ENCODE data around the gene FAHD1. TPM values are rescaled to one million over a fixed set of nuclear protein-coding genes. Genes with fewer than 3 reads are reported as not detected.

Gene FAHD1
- total RNA-seq, 5 donors from 2014 or later (not counting 1 experiment from before 2014, with no cell fraction given) = 6.2 to 15.3 (median 11.2) TPM

DNA sequence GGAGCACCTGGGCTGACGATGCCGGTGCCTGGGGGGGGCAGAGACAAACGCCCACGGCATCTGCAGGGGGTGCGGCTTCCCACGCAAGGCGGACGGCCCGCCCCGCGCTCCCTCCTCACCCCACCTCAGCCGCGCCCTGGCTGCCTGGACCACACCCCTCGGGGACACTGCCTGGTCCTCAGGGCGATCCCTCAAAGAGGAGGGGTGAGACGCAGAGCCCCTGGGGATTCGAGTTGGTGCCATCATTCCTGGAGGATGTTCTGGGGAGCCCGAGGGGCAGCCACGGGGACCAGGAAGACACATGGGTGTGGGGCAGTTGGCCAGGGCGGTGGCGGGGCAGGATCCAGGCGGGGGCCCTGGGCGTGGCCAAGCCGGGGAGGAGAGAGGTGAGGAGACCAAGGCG, 37.4 kb upstream of the FAHD1 start:
- H3K27me3 Mint-ChIP-seq = no peaks in the 10 kb centered on the region
- WGBS (ENCODE audit: insufficient coverage) = 91% methylated on average over 5 of the region's 25 CpGs

DNA sequence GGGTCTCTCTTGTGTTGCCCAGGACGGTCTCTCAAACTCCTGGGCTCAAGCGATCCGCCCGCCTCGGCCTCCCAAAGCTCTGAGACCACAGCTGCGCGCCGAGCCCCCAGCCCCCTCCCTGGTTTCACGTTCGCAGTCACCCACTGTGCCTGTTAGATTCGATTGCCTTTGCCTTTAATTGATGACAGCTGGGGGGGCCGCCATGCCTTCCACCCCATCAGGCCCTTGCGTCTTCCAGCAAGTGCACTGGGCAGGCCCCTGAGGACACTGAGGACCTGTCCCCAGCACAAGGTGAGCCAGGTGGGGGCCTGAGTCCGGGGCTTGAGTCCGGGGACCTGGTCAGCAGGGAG, 36.8 kb upstream of the FAHD1 start:
- no peak overlapping the region for H3K4me3 Mint-ChIP-seq
- Histone ChIP-seq H3K4me3 (ENCODE audit: control insufficient read depth in 1 of 2, extremely low read depth in 1 of 2, low read length in 1 of 2) (no peak overlapping the region), H3K9me3 (no peaks in the 10 kb centered on the region), H3K4me1 (ENCODE audit: control insufficient read depth in 1 of 2, extremely low read depth in 1 of 2, insufficient read depth in 2 of 2, low read length in 2 of 2) (peaks cover 0 to 24% of the 10 kb centered on the region in 2 experiments), H3K27ac (ENCODE audit: low read length) (no peak overlapping the region), H3K36me3 (ENCODE audit: control insufficient read depth in 2 of 2, extremely low read depth in 1 of 2, insufficient read depth in 1 of 2, low read length in 1 of 2) (peaks cover 20 to 48% of the 10 kb centered on the region in 2 donors), H3K27me3 (replicated peaks in 1 of 2; ENCODE audit: control insufficient read depth in 2 of 2, extremely low read depth in 1 of 2, insufficient read depth in 2 of 2, low read length in 1 of 2) (no peaks in the 10 kb centered on the region)
- no peaks in the 10 kb centered on the region for H3K27me3 Mint-ChIP-seq
- ChIA-PET CTCF (no interaction called here), POLR2A (no interaction called here)
- H3K4me1 Mint-ChIP-seq = peaks cover 4 to 10% (median 7%) of the 10 kb centered on the region in 3 donors
- H3K36me3 Mint-ChIP-seq = peaks cover 5% of the 10 kb centered on the region
- H3K27ac Mint-ChIP-seq = no peak overlapping the region
- ATAC-seq (replicated peaks in 1 of 4) (no peak), DNase-seq (peak in 1 of 35 experiments; percentile 20)
- no peaks in the 10 kb centered on the region for H3K9me3 Mint-ChIP-seq
- 98% methylated on average over 14 of the region's 15 CpGs for WGBS (ENCODE audit: insufficient coverage)

More for the DNA sequence above, 37.4 kb upstream of the FAHD1 start:
- Histone ChIP-seq H3K36me3 (ENCODE audit: control insufficient read depth in 2 of 2, extremely low read depth in 1 of 2, insufficient read depth in 1 of 2, low read length in 1 of 2) (peaks cover 23 to 50% of the 10 kb centered on the region in 2 donors), H3K4me1 (ENCODE audit: control insufficient read depth in 1 of 2, extremely low read depth in 1 of 2, insufficient read depth in 2 of 2, low read length in 2 of 2) (peaks cover 0 to 30% of the 10 kb centered on the region in 2 experiments), H3K9me3 (no peaks in the 10 kb centered on the region), H3K27ac (ENCODE audit: low read length) (no peak overlapping the region), H3K4me3 (ENCODE audit: control insufficient read depth in 1 of 2, extremely low read depth in 1 of 2, low read length in 1 of 2) (no peak overlapping the region), H3K27me3 (replicated peaks in 1 of 2; ENCODE audit: control insufficient read depth in 2 of 2, extremely low read depth in 1 of 2, insufficient read depth in 2 of 2, low read length in 1 of 2) (no peaks in the 10 kb centered on the region)
- Mint-ChIP-seq H3K36me3 (peaks cover 5% of the 10 kb centered on the region), H3K9me3 (no peaks in the 10 kb centered on the region), H3K4me1 (peaks cover 4 to 14% (median 11%) of the 10 kb centered on the region in 3 donors), H3K4me3 (no peak overlapping the region), H3K27ac (no peak overlapping the region)
- CTCF ChIA-PET = no interaction called here
- POLR2A ChIA-PET = interaction anchor here in 1 of 2 donors (0.6 kb wide), 1 partner anchor 382 kb away, joined by 5 read pairs; no protein-coding TSS in a partner anchor
- DNase-seq (no peak), ATAC-seq (replicated peaks in 1 of 4) (no peak)

DNA sequence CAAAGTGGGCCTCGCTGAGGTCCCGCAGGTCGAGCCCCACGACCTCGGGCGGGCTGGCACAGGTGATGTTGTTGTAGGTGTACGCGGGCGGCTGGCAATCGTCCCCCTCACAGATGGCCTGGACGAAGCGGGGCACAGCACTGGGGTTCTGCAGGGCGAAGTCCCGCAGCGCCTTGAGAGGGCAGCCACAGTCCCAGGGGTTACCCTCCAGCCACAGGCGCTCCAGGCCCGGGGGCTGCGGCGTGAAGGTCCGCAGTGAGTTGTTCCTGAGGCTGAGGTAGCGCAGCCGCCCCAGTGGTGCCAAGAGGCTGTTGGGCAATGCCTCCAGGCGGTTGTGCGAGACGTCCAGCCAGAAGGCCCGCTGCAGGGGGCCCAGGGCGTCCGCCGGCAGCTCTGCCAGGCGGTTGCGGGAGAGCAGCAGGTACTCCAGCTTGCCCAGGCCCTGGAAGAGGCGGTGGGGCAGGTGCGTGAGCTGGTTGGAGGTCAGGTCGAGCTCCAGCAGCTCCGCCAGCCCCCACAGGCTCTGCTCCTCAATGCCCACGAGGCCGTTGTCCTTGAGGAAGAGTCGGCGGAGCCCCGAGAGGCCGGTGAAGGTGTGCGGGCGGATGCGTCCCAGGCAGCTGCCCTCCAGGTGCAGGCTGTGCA, 36.3 kb upstream of the FAHD1 start:
- Histone ChIP-seq H3K9me3 (no peaks in the 10 kb centered on the region), H3K4me3 (ENCODE audit: control insufficient read depth in 1 of 2, extremely low read depth in 1 of 2, low read length in 1 of 2) (no peak overlapping the region), H3K4me1 (ENCODE audit: control insufficient read depth in 1 of 2, extremely low read depth in 1 of 2, insufficient read depth in 2 of 2, low read length in 2 of 2) (peaks cover 0 to 19% of the 10 kb centered on the region in 2 experiments), H3K27ac (ENCODE audit: low read length) (no peak overlapping the region), H3K36me3 (ENCODE audit: control insufficient read depth in 2 of 2, extremely low read depth in 1 of 2, insufficient read depth in 1 of 2, low read length in 1 of 2) (peaks cover 19 to 43% of the 10 kb centered on the region in 2 donors), H3K27me3 (replicated peaks in 1 of 2; ENCODE audit: control insufficient read depth in 2 of 2, extremely low read depth in 1 of 2, insufficient read depth in 2 of 2, low read length in 1 of 2) (no peaks in the 10 kb centered on the region)
- Mint-ChIP-seq H3K4me1 (peaks cover 2 to 5% (median 4%) of the 10 kb centered on the region in 3 donors), H3K9me3 (no peaks in the 10 kb centered on the region), H3K27me3 (no peaks in the 10 kb centered on the region), H3K4me3 (no peak overlapping the region), H3K27ac (no peak overlapping the region), H3K36me3 (peaks cover 5% of the 10 kb centered on the region)
- POLR2A ChIA-PET = no interaction called here
- DNase-seq (no peak), ATAC-seq (replicated peaks in 1 of 4) (no peak)
- CTCF ChIA-PET = no interaction called here
- 97% methylated on average over 38 of the region's 44 CpGs for WGBS (ENCODE audit: insufficient coverage)

DNA sequence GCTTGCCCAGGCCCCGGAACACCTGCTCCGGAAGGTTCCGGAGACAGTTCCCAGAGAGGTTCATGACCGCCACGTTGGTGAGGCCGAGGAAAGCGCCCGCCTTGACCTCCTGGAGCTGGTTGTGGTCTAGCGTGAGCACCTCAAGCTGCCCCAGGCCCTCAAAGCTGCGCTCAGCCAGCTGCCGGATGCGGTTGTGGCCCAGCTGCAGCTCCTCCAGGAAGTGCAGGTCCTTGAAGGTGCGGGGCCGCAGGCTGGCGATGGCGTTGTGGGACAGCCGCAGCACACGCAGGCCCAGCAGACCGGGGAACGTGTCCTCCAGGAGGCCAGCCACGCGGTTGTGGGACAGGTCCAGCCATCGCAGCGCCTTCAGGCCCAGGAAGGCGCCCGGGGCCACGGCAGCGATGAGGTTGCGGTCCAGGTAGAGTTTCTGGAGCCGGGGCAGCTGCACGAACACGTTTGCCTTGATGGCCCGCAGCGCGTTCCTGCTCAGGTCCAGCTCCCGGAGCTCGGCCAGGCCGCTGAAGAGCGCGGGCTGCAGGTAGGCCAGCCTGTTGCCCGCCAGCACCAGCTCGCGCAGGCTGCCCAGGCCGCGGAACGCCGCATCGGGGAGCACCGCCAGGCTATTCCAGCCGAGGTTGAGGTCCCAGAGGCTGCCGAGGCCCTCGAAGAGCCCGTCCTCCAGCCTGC, 35.6 kb upstream of the FAHD1 start:
- Mint-ChIP-seq H3K9me3 (no peaks in the 10 kb centered on the region), H3K27me3 (no peaks in the 10 kb centered on the region), H3K27ac (no peak overlapping the region), H3K4me3 (no peak overlapping the region), H3K36me3 (peaks cover 5% of the 10 kb centered on the region), H3K4me1 (peaks cover 0 to 4% (median 1%) of the 10 kb centered on the region in 3 donors)
- DNase-seq (no peak), ATAC-seq (replicated peaks in 1 of 4) (no peak)
- Histone ChIP-seq H3K4me3 (ENCODE audit: control insufficient read depth in 1 of 2, extremely low read depth in 1 of 2, low read length in 1 of 2) (no peak overlapping the region), H3K27me3 (replicated peaks in 1 of 2; ENCODE audit: control insufficient read depth in 2 of 2, extremely low read depth in 1 of 2, insufficient read depth in 2 of 2, low read length in 1 of 2) (no peaks in the 10 kb centered on the region), H3K36me3 (ENCODE audit: control insufficient read depth in 2 of 2, extremely low read depth in 1 of 2, insufficient read depth in 1 of 2, low read length in 1 of 2) (peaks cover 19 to 40% of the 10 kb centered on the region in 2 donors), H3K27ac (ENCODE audit: low read length) (no peak overlapping the region), H3K9me3 (no peaks in the 10 kb centered on the region), H3K4me1 (ENCODE audit: control insufficient read depth in 1 of 2, extremely low read depth in 1 of 2, insufficient read depth in 2 of 2, low read length in 2 of 2) (peaks cover 0 to 13% of the 10 kb centered on the region in 2 experiments)
- ChIA-PET POLR2A (no interaction called here), CTCF (no interaction called here)
- 95% methylated on average over 53 of the region's 53 CpGs for WGBS (ENCODE audit: insufficient coverage)

DNA sequence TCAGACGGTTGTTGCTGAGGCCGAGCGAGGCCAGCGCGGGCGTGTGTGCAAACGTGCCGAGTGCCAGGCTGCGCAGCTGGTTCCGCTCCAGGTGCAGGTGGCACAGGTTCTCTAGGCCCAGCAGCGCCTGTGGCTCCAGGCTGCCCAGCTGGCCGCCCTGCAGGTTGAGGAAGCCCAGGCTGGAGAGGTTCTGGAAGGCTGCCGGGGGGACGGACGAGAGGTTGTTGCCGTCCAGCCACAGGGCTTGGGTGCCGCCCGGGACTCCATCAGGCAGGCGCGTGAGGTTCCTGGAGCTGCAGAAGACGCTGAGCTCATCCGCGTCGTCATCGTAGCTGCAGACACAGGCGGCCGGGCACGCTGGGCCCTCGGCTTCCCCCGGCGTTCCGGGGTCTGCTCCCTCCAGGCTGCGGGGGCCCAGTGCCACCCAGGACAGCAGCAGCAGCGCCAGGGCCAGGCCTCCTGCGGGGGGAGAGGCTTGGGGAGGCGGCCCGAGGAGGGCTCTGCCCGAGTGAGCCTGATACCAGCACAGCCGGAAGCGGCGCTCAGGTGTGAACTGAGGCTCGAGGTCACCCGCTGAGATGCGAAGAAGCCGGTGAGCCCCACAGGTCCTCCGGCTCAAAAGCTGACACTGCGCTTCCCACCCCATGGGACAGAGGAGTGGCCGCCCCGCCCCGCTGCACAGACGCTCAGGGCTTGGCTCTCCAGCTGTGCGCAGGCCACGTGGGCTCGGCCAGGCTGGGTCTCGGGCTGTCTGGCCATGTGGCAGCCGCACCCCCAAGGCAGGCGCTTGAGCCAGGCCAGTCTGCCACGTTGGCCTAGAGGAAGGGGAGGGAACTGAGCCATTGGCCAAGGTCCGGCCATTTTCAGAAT, 34.8 kb upstream of the FAHD1 start:
- Histone ChIP-seq H3K4me3 (ENCODE audit: control insufficient read depth in 1 of 2, extremely low read depth in 1 of 2, low read length in 1 of 2) (no peak overlapping the region), H3K4me1 (ENCODE audit: control insufficient read depth in 1 of 2, extremely low read depth in 1 of 2, insufficient read depth in 2 of 2, low read length in 2 of 2) (peaks cover 0 to 9% of the 10 kb centered on the region in 2 experiments), H3K27me3 (replicated peaks in 1 of 2; ENCODE audit: control insufficient read depth in 2 of 2, extremely low read depth in 1 of 2, insufficient read depth in 2 of 2, low read length in 1 of 2) (no peaks in the 10 kb centered on the region), H3K9me3 (no peaks in the 10 kb centered on the region), H3K36me3 (ENCODE audit: control insufficient read depth in 2 of 2, extremely low read depth in 1 of 2, insufficient read depth in 1 of 2, low read length in 1 of 2) (peaks cover 14 to 32% of the 10 kb centered on the region in 2 donors), H3K27ac (ENCODE audit: low read length) (no peak overlapping the region)
- no peak overlapping the region for H3K4me3 Mint-ChIP-seq
- CTCF ChIA-PET = no interaction called here
- no peaks in the 10 kb centered on the region for H3K27me3 Mint-ChIP-seq
- ATAC-seq (replicated peaks in 1 of 4) (no peak), DNase-seq (no peak)
- WGBS (ENCODE audit: insufficient coverage) = 96% methylated on average over 54 of the region's 59 CpGs
- peaks cover 5% of the 10 kb centered on the region for H3K36me3 Mint-ChIP-seq
- no peak overlapping the region for H3K27ac Mint-ChIP-seq
- H3K4me1 Mint-ChIP-seq = peaks cover 0 to 4% (median 1%) of the 10 kb centered on the region in 3 donors
- POLR2A ChIA-PET = interaction anchor here in 1 of 2 donors (0.6 kb wide), 1 partner anchor 135 kb away, joined by 5 read pairs; no protein-coding TSS in a partner anchor
- H3K9me3 Mint-ChIP-seq = no peaks in the 10 kb centered on the region

DNA sequence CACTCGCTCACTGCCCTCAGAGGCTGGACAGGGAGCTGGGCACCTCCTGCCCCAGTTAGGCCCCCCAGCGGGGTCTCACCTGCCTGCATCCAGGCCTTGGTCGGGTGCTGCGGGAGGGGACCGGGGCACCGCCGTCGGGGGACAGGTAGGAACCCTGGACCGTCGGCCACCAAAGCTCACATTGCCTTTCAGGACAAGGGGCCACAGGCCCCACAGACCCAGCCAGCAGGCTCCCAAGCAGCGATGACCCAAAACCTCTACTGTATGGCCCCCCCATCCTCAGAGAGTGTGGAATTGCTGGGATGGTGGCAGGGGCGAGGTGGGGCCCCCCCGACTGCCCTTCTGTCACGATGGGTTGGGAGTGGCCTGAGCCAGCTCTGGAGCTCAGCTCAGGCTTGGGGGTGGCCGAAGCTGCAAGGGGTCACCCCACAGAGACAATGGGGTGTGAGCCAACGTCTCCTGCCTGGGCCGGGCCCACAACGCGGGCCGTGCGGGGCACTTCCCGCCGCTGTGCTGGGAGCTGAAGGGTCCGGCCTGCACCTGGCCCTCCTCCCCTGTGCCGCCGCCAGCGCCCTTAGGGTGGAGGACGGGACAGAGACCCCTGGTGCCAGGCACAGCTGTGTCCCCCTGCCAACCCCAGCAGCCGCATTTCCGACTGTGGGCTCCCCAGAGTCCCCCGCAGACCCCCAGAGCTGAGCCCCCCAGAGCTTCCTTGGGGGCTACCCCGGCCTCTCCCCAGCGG, 34.0 kb upstream of the FAHD1 start:
- Histone ChIP-seq H3K27ac (ENCODE audit: low read length) (no peak overlapping the region), H3K4me1 (ENCODE audit: control insufficient read depth in 1 of 2, extremely low read depth in 1 of 2, insufficient read depth in 2 of 2, low read length in 2 of 2) (peaks cover 0 to 7% of the 10 kb centered on the region in 2 experiments), H3K36me3 (ENCODE audit: control insufficient read depth in 2 of 2, extremely low read depth in 1 of 2, insufficient read depth in 1 of 2, low read length in 1 of 2) (peaks cover 12 to 24% of the 10 kb centered on the region in 2 donors), H3K4me3 (ENCODE audit: control insufficient read depth in 1 of 2, extremely low read depth in 1 of 2, low read length in 1 of 2) (no peak overlapping the region), H3K9me3 (no peaks in the 10 kb centered on the region), H3K27me3 (replicated peaks in 1 of 2; ENCODE audit: control insufficient read depth in 2 of 2, extremely low read depth in 1 of 2, insufficient read depth in 2 of 2, low read length in 1 of 2) (no peaks in the 10 kb centered on the region)
- no peak for DNase-seq
- H3K36me3 Mint-ChIP-seq = peaks cover 5% of the 10 kb centered on the region
- ChIA-PET CTCF (no interaction called here), POLR2A (interaction anchor here in 1 of 2 donors (0.6 kb wide), 1 partner anchor 134 kb away, joined by 5 read pairs; no protein-coding TSS in a partner anchor)
- ATAC-seq (replicated peaks in 1 of 4) = no peak
- peaks cover 0 to 4% (median 1%) of the 10 kb centered on the region in 3 donors for H3K4me1 Mint-ChIP-seq
- no peak overlapping the region for H3K27ac Mint-ChIP-seq
- H3K27me3 Mint-ChIP-seq = no peaks in the 10 kb centered on the region
- WGBS (ENCODE audit: insufficient coverage) = 96% methylated on average over 32 of the region's 33 CpGs
- H3K9me3 Mint-ChIP-seq = no peaks in the 10 kb centered on the region
- H3K4me3 Mint-ChIP-seq = no peak overlapping the region

Measured in T-cell (primary cell).